HEK293 (cell line): Measurements from ENCODE around the gene GABPB1.

ENCODE experiments used
- CTCF ChIP-seq: fragments of 450-650 bp; formaldehyde crosslinking; IDR thresholded peaks from 2 replicates; pipeline ENCODE4 v1.5.1; 2016; ENCODE audit warnings: missing biosample characterization, missing genetic modification characterization
- REST ChIP-seq: fragments of 450-650 bp; formaldehyde crosslinking; IDR thresholded peaks from 2 replicates; pipeline ENCODE4 v1.5.1; 2016; ENCODE audit warnings: missing biosample characterization, missing genetic modification characterization
- YY1 ChIP-seq: fragments of 450-650 bp; formaldehyde crosslinking; IDR thresholded peaks from 2 replicates; pipeline ENCODE4 v1.5.1; 2018; ENCODE audit warnings: missing biosample characterization, missing genetic modification characterization
- ZBTB21 ChIP-seq: fragments of 450-650 bp; formaldehyde crosslinking; IDR thresholded peaks from 2 replicates; pipeline ENCODE4 v1.5.1; 2017; ENCODE audit warnings: missing biosample characterization, missing genetic modification characterization
- ZBTB26 ChIP-seq: fragments of 450-650 bp; formaldehyde crosslinking; optimal IDR thresholded peaks from 2 replicates; pipeline ENCODE3; 2016; ENCODE audit warnings: missing biosample characterization, mild to moderate bottlenecking, missing genetic modification characterization
- ZBTB49 ChIP-seq: fragments of 450-650 bp; formaldehyde crosslinking; IDR thresholded peaks from 2 replicates; pipeline ENCODE4 v1.5.1; 2016; ENCODE audit warnings: missing biosample characterization, missing genetic modification characterization, low read depth
- ZFP41 ChIP-seq: fragments of 450-650 bp; formaldehyde crosslinking; IDR thresholded peaks from 2 replicates; pipeline ENCODE4 v1.5.1; 2016; ENCODE audit warnings: missing biosample characterization, missing genetic modification characterization, borderline replicate concordance
- ZNF184 ChIP-seq: fragments of 450-650 bp; IDR thresholded peaks from 2 replicates; pipeline ENCODE4 v1.5.1; 2018; ENCODE audit warnings: missing biosample characterization, mild to moderate bottlenecking, missing genetic modification characterization
- ZNF548 ChIP-seq: fragments of 450-650 bp; formaldehyde crosslinking; IDR thresholded peaks from 2 replicates; pipeline ENCODE4 v1.5.1; 2016; ENCODE audit warnings: missing biosample characterization, missing genetic modification characterization
- ZNF629 ChIP-seq: fragments of 450-650 bp; formaldehyde crosslinking; IDR thresholded peaks from 2 replicates; pipeline ENCODE4 v1.5.1; 2017; ENCODE audit warnings: missing biosample characterization, missing genetic modification characterization

GRCh38 chr15:50344006-50344464 is 11.0 kb downstream of the GABPB1 start:
- TF ChIP-seq ZFP41 (tag by site-specific recombination) (no peak), ZBTB26 (no peak), ZNF184 (tag by site-specific recombination) (no peak), ZBTB49 (no peak), ZBTB21 (tag by site-specific recombination) (no peak), CTCF (tag by site-specific recombination) (no peak), ZNF629 (tag by site-specific recombination) (no peak), YY1 (tag by site-specific recombination) (no peak), ZNF548 (tag by site-specific recombination) (no peak), REST (no peak)
